ENCODE measurements around the gene ZNF883.
A peak's percentile ranks its signal among the peaks of the same experiment; 100 is the strongest.

ZNF883 gene

DNA sequence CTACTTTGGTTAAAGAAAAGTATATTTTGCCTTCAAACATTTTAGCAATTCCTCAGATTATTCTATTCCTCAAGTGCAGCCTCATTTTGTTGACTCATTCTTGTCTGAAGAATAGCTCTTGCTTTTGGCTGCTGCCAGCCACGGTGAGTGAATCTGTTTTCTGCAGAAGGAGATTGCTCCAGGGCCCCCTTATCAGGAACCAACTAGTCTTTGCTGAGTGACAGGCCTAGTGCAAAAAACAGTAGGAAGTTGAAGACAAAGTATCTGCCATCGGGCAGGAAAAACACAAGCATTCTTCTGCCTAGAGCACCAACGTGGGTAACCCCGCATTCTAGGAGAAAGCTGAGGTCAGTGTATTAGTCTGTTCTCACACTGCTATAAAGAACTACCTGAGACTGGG is 42.3 kb downstream of the ZNF883 start:
- no peak overlapping the region for H3K27ac ChIP-seq (ENCODE audit: low read depth, low read length, poor library complexity, severe bottlenecking)
- H3K4me2 ChIP-seq (ENCODE audit: low read length): no peak overlapping the region
- H3K36me3 ChIP-seq (ENCODE audit: insufficient read depth, low read length): no peaks in the 10 kb centered on the region
- no peaks in the 10 kb centered on the region for H3K79me2 ChIP-seq (ENCODE audit: insufficient read depth, low read length)
- H3K27me3 ChIP-seq (ENCODE audit: insufficient read depth, low read length): no peaks in the 10 kb centered on the region
- H2AFZ ChIP-seq (ENCODE audit: low read length): no peak overlapping the region
- TF ChIP-seq EZH2 (IDR thresholded peaks at IDR 0.05; ENCODE audit: borderline replicate concordance, low read length): no peak
- TF ChIP-seq, protein P1, sequence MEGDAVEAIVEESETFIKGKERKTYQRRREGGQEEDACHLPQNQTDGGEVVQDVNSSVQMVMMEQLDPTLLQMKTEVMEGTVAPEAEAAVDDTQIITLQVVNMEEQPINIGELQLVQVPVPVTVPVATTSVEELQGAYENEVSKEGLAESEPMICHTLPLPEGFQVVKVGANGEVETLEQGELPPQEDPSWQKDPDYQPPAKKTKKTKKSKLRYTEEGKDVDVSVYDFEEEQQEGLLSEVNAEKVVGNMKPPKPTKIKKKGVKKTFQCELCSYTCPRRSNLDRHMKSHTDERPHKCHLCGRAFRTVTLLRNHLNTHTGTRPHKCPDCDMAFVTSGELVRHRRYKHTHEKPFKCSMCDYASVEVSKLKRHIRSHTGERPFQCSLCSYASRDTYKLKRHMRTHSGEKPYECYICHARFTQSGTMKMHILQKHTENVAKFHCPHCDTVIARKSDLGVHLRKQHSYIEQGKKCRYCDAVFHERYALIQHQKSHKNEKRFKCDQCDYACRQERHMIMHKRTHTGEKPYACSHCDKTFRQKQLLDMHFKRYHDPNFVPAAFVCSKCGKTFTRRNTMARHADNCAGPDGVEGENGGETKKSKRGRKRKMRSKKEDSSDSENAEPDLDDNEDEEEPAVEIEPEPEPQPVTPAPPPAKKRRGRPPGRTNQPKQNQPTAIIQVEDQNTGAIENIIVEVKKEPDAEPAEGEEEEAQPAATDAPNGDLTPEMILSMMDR (IDR thresholded peaks at IDR 0.05; ENCODE audit: low read length): no peak
- H3K9me3 ChIP-seq (ENCODE audit: low read length): no peaks in the 10 kb centered on the region
- no peaks in the 10 kb centered on the region for H4K20me1 ChIP-seq (ENCODE audit: insufficient read depth, low read length)
- H3F3A ChIP-seq (ENCODE audit: insufficient read depth, low read length): no peaks in the 10 kb centered on the region
- H3K4me3 ChIP-seq (ENCODE audit: low read depth, low read length, poor library complexity, severe bottlenecking): no peak overlapping the region
- H3K9me2 ChIP-seq (ENCODE audit: low read depth, low read length): no peaks in the 10 kb centered on the region
- H3K4me1 ChIP-seq (ENCODE audit: insufficient read depth, low read length, severe bottlenecking): no peaks in the 10 kb centered on the region
- no peak overlapping the region for H3K9ac ChIP-seq (ENCODE audit: low read length)

DNA sequence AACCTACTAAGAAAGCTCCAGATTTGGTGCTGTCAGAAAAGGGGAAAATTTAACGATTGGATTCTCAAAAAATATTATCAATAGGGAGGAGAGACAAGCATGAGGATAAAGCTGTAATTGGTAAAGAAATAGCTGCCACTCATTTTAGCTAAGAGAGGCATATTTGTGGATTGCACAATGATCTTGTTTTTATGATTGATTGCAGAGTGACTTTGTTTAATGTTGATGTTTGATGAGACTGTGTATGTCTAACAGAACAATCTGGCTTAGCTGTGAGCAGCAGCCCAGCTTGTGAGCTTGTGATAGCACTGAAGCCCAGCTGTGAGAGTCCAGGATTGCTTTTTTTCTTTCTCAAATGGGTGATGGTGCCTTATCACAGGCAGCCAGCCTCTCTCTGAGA is 56.4 kb downstream of the ZNF883 start:
- H3K9me2 ChIP-seq (ENCODE audit: low read depth, low read length): no peaks in the 10 kb centered on the region
- no peaks in the 10 kb centered on the region for H4K20me1 ChIP-seq (ENCODE audit: insufficient read depth, low read length)
- H3K9ac ChIP-seq (ENCODE audit: low read length): no peak overlapping the region
- no peak overlapping the region for H2AFZ ChIP-seq (ENCODE audit: low read length)
- H3K79me2 ChIP-seq (ENCODE audit: insufficient read depth, low read length): no peaks in the 10 kb centered on the region
- TF ChIP-seq, protein P1 (IDR thresholded peaks at IDR 0.05; ENCODE audit: low read length): no peak
- TF ChIP-seq EZH2 (IDR thresholded peaks at IDR 0.05; ENCODE audit: borderline replicate concordance, low read length): no peak
- H3F3A ChIP-seq (ENCODE audit: insufficient read depth, low read length): no peaks in the 10 kb centered on the region
- H3K4me2 ChIP-seq (ENCODE audit: low read length): no peak overlapping the region
- H3K4me3 ChIP-seq (ENCODE audit: low read depth, low read length, poor library complexity, severe bottlenecking): no peak overlapping the region
- H3K9me3 ChIP-seq (ENCODE audit: low read length): no peaks in the 10 kb centered on the region
- no peaks in the 10 kb centered on the region for H3K27me3 ChIP-seq (ENCODE audit: insufficient read depth, low read length)
- H3K36me3 ChIP-seq (ENCODE audit: insufficient read depth, low read length): no peaks in the 10 kb centered on the region
- no peak overlapping the region for H3K27ac ChIP-seq (ENCODE audit: low read depth, low read length, poor library complexity, severe bottlenecking)
- H3K4me1 ChIP-seq (ENCODE audit: insufficient read depth, low read length, severe bottlenecking): no peaks in the 10 kb centered on the region

DNA sequence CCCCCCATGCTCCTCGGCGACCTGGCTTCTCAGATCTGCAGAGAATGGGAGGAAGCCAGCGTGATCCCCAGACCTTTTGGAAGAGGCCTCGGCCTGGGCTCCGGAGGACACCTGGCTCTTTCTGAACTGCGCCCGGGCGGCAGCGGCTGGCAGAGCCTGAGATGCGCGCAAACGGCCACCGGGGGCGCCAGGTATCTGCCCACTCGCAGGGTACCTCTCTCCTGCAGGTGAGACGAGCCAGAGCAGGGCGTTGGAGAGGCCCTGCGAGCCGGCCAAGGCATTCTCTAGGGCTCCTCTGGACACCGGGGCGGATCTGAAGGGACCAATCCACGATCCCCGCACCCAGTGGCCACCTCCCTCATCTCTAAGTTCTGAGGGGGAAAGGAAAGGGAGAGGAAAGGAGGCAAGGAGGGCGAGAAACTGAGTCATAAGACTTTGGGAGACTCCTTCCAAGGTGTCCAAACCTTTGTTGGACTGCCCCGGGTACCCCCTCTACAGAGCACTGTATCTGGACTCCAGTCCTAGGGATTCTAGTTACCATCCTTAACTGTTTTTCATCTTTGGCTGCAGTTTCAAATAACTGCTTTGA is 66.3 kb downstream of the ZNF883 start:
- no peak overlapping the region for H3K27ac ChIP-seq (ENCODE audit: low read depth, low read length, poor library complexity, severe bottlenecking)
- TF ChIP-seq, protein P1 (IDR thresholded peaks at IDR 0.05; ENCODE audit: low read length): peak; percentile 61
- TF ChIP-seq EZH2 (IDR thresholded peaks at IDR 0.05; ENCODE audit: borderline replicate concordance, low read length): no peak
- no peak overlapping the region for H3K9ac ChIP-seq (ENCODE audit: low read length)
- no peak overlapping the region for H3K4me2 ChIP-seq (ENCODE audit: low read length)
- no peaks in the 10 kb centered on the region for H3K9me3 ChIP-seq (ENCODE audit: low read length)
- H3K4me1 ChIP-seq (ENCODE audit: insufficient read depth, low read length, severe bottlenecking): no peaks in the 10 kb centered on the region
- H3K4me3 ChIP-seq (ENCODE audit: low read depth, low read length, poor library complexity, severe bottlenecking): no peak overlapping the region
- H3K79me2 ChIP-seq (ENCODE audit: insufficient read depth, low read length): no peaks in the 10 kb centered on the region
- H3K9me2 ChIP-seq (ENCODE audit: low read depth, low read length): no peaks in the 10 kb centered on the region
- H3F3A ChIP-seq (ENCODE audit: insufficient read depth, low read length): no peaks in the 10 kb centered on the region
- no peaks in the 10 kb centered on the region for H4K20me1 ChIP-seq (ENCODE audit: insufficient read depth, low read length)
- 0 out of 2 replicates have a peak, but pooled peaks cover 4% of the 10 kb centered on the region for H3K27me3 ChIP-seq (ENCODE audit: insufficient read depth, low read length)
- H2AFZ ChIP-seq (ENCODE audit: low read length): no peak overlapping the region
- no peaks in the 10 kb centered on the region for H3K36me3 ChIP-seq (ENCODE audit: insufficient read depth, low read length)

All from OCI-LY1 (cell line).